AG10803 (cell line): ENCODE data around the gene TYRO3.
"Not testable (repeated sequence)": the region's sequence is repeated elsewhere in the genome, so short reads cannot be mapped to it uniquely, and the experiment has no call there.

Source experiments
- DNase-seq: peaks from one replicate; pipeline ENCODE4 v3.0.0; 2010; ENCODE audit warnings: low read depth
- H3K4me3 ChIP-seq: 2 replicates; pipeline ENCODE4 v1.5.1; 2011; ENCODE audit warnings: mild to moderate bottlenecking, low read length, control low read depth
- CTCF ChIP-seq: conservative IDR thresholded peaks from 2 replicates; pipeline ENCODE4 v1.5.1; 2011; ENCODE audit warnings: mild to moderate bottlenecking, low read length, control low read depth, inconsistent platforms

TYRO3 gene

GRCh38 chr15:41567261-41567660 is 8.2 kb downstream of the TYRO3 start:
- TF ChIP-seq CTCF = no peak
- DNase-seq = no peak
- H3K4me3 ChIP-seq = no peak overlapping the region

GRCh38 chr15:41567862-41568261 is 8.8 kb downstream of the TYRO3 start:
- no peak for DNase-seq
- no peak for TF ChIP-seq CTCF
- H3K4me3 ChIP-seq = no peak overlapping the region

- no peak overlapping the region for H3K4me3 ChIP-seq
- no peak for TF ChIP-seq CTCF
- DNase-seq = no peak
Observed at GRCh38 chr15:41568350-41569017, 9.5 kb downstream of the TYRO3 start.

- H3K4me3 ChIP-seq, DNase-seq: not testable (repeated sequence)
Observed at GRCh38 chr15:41569232-41569631, 10.2 kb downstream of the TYRO3 start.

GRCh38 chr15:41570764-41571163 is 11.8 kb downstream of the TYRO3 start:
- no peak overlapping the region for H3K4me3 ChIP-seq
- no peak for DNase-seq
- TF ChIP-seq CTCF = no peak

- DNase-seq = no peak
- H3K4me3 ChIP-seq = no peak overlapping the region
- no peak for TF ChIP-seq CTCF
Observed at GRCh38 chr15:41571948-41572347, 12.9 kb downstream of the TYRO3 start.

GRCh38 chr15:41572866-41573265 is 13.9 kb downstream of the TYRO3 start:
- no peak for DNase-seq
- H3K4me3 ChIP-seq = no peak overlapping the region
- no peak for TF ChIP-seq CTCF

- H3K4me3 ChIP-seq = no peak overlapping the region
- DNase-seq = no peak
- TF ChIP-seq CTCF = no peak
Observed at GRCh38 chr15:41573396-41573795, 14.4 kb downstream of the TYRO3 start.
